Muscle of leg (tissue), 11 donors: Measurements from ENCODE around the gene ERN2. TPM values are rescaled to one million over a fixed set of nuclear protein-coding genes. Genes with fewer than 3 reads are reported as not detected.
"Not testable (repeated sequence)": the region's sequence is repeated elsewhere in the genome, so short reads cannot be mapped to it uniquely, and the experiment has no call there.

Experiments
- DNase-seq: peaks from one replicate; pipeline ENCODE4 v3.0.0; 2013
- H3K27ac ChIP-seq: one replicate; pipeline ENCODE4 v1.5.1; 2013; ENCODE audit warnings: mild to moderate bottlenecking, low read length, control low read depth
- H3K27me3 ChIP-seq: one replicate; pipeline ENCODE4 v1.6.1; 2013; ENCODE audit warnings: low read length; ENCODE audit not compliant: control insufficient read depth, insufficient read depth
- H3K36me3 ChIP-seq: one replicate; pipeline ENCODE4 v1.6.1; 2013; ENCODE audit warnings: low read length; ENCODE audit not compliant: control insufficient read depth, insufficient read depth
- H3K4me1 ChIP-seq: one replicate; pipeline ENCODE4 v1.6.1; 2013; ENCODE audit warnings: low read length; ENCODE audit not compliant: control insufficient read depth, insufficient read depth
- H3K4me3 ChIP-seq: one replicate; pipeline ENCODE4 v1.5.1; 2013; ENCODE audit warnings: low read length, control low read depth
- H3K9me3 ChIP-seq: replicated peaks from 2 replicates; pipeline ENCODE4 v1.6.1; 2013; ENCODE audit warnings: low read depth, low read length; ENCODE audit not compliant: control insufficient read depth
- WGBS: methylation state at CpG from one replicate; pipeline ENCODE4 v1.1.5; 2013; ENCODE audit warnings: missing lambda C conversion rate; ENCODE audit not compliant: insufficient coverage; 5-methylcytosine and 5-hydroxymethylcytosine counted together
- polyA plus RNA-seq, 8 donors: library from polyadenylated mRNA; unstranded; fragments of 120-200 nt; gene quantifications; one replicate each; pipeline versions ENCODE4 v1.2.1 to v1.2.3, GENCODE V29; 2013; ENCODE audit warnings: inconsistent platforms in 1 of 8, low replicate concordance in 1 of 8; ENCODE audit not compliant: insufficient read length in 8 of 8, insufficient read depth in 1 of 8
- total RNA-seq: library from RNA; stranded (reverse); fragments of 120-200 nt; gene quantifications from one replicate; pipeline ENCODE4 v1.2.4, GENCODE V29; 2013

Gene ERN2
- total and polyA plus RNA-seq, 9 donors: 0.04 to 0.28 (median 0.09) TPM

GRCh38 chr16:23724096-23724784 is 11.2 kb upstream of the ERN2 start:
- DNase-seq: no peak
- 83% methylated on average over 3 of the region's 8 CpGs for WGBS
- Histone ChIP-seq H3K36me3 (no peaks in the 10 kb centered on the region), H3K27me3 (no peaks in the 10 kb centered on the region), H3K27ac (no peak overlapping the region), H3K9me3 (no peaks in the 10 kb centered on the region), H3K4me1 (no peaks in the 10 kb centered on the region), H3K4me3 (no peak overlapping the region)

- not testable (repeated sequence) for H3K4me3 ChIP-seq, H3K27me3 ChIP-seq, H3K36me3 ChIP-seq, H3K9me3 ChIP-seq, H3K27ac ChIP-seq, DNase-seq, H3K4me1 ChIP-seq
- 80% methylated on average over 6 of the region's 9 CpGs for WGBS
Observed at GRCh38 chr16:23722613-23723240, 9.7 kb upstream of the ERN2 start.

GRCh38 chr16:23716484-23716883 is 3.5 kb upstream of the ERN2 start:
- Histone ChIP-seq H3K27ac (no peak overlapping the region), H3K9me3 (no peaks in the 10 kb centered on the region), H3K27me3 (peaks cover 29% of the 10 kb centered on the region), H3K4me3 (no peak overlapping the region), H3K4me1 (no peaks in the 10 kb centered on the region), H3K36me3 (no peaks in the 10 kb centered on the region)
- 90% methylated on average over 2 of the region's 5 CpGs for WGBS
- no peak for DNase-seq

- Histone ChIP-seq H3K27me3 (peaks cover 31% of the 10 kb centered on the region), H3K36me3 (no peaks in the 10 kb centered on the region), H3K9me3 (peaks cover 2% of the 10 kb centered on the region), H3K4me1 (no peaks in the 10 kb centered on the region), H3K27ac (no peak overlapping the region), H3K4me3 (no peak overlapping the region)
- no peak for DNase-seq
- no CpG with 5 or more reads among the region's 4 CpGs for WGBS
Observed at GRCh38 chr16:23711785-23712184, 1.2 kb downstream of the ERN2 start.

GRCh38 chr16:23710504-23710903 is 2.5 kb downstream of the ERN2 start:
- Histone ChIP-seq H3K9me3 (peaks cover 2% of the 10 kb centered on the region), H3K4me1 (no peaks in the 10 kb centered on the region), H3K4me3 (no peak overlapping the region), H3K27ac (no peak overlapping the region), H3K36me3 (no peaks in the 10 kb centered on the region), H3K27me3 (peaks cover 31% of the 10 kb centered on the region)
- 100% methylated on average over 3 of the region's 3 CpGs for whole genome bisulfite sequencing
- DNase-seq: no peak

- DNase-seq: no peak
- H3K9me3 ChIP-seq: peaks cover 2% of the 10 kb centered on the region
- H3K36me3 ChIP-seq: no peaks in the 10 kb centered on the region
- WGBS: 60% methylated on average over 1 of the region's 2 CpGs
- no peak overlapping the region for H3K4me3 ChIP-seq
- peaks cover 31% of the 10 kb centered on the region for H3K27me3 ChIP-seq
- H3K4me1 ChIP-seq: no peaks in the 10 kb centered on the region
- no peak overlapping the region for H3K27ac ChIP-seq
Observed at GRCh38 chr16:23710008-23710407, 3.0 kb downstream of the ERN2 start.

- Histone ChIP-seq H3K27me3 (peaks cover 30% of the 10 kb centered on the region), H3K36me3 (no peaks in the 10 kb centered on the region), H3K4me3 (no peak overlapping the region), H3K4me1 (no peaks in the 10 kb centered on the region), H3K27ac (no peak overlapping the region), H3K9me3 (peaks cover 2% of the 10 kb centered on the region)
- DNase-seq: no peak
Observed at GRCh38 chr16:23709536-23709935, 3.5 kb downstream of the ERN2 start.

- Histone ChIP-seq H3K36me3 (no peaks in the 10 kb centered on the region), H3K27ac (no peak overlapping the region), H3K9me3 (peaks cover 2% of the 10 kb centered on the region), H3K4me3 (no peak overlapping the region), H3K27me3 (peaks cover 2% of the 10 kb centered on the region), H3K4me1 (no peaks in the 10 kb centered on the region)
- no CpG with 5 or more reads among the region's 4 CpGs for WGBS
- no peak for DNase-seq
Observed at GRCh38 chr16:23706439-23706838, 6.6 kb downstream of the ERN2 start.

GRCh38 chr16:23705517-23705902 is 7.5 kb downstream of the ERN2 start:
- WGBS: 92% methylated on average over 1 of the region's 2 CpGs
- Histone ChIP-seq H3K27me3 (no peaks in the 10 kb centered on the region), H3K4me1 (no peaks in the 10 kb centered on the region), H3K4me3 (no peak overlapping the region), H3K9me3 (peaks cover 2% of the 10 kb centered on the region), H3K27ac (no peak overlapping the region), H3K36me3 (no peaks in the 10 kb centered on the region)
- no peak for DNase-seq

- no peaks in the 10 kb centered on the region for H3K4me1 ChIP-seq
- H3K36me3 ChIP-seq: no peaks in the 10 kb centered on the region
- DNase-seq: no peak
- no peaks in the 10 kb centered on the region for H3K27me3 ChIP-seq
- no peak overlapping the region for H3K4me3 ChIP-seq
- peaks cover 2% of the 10 kb centered on the region for H3K9me3 ChIP-seq
- 86% methylated on average over 22 of the region's 22 CpGs for WGBS
- no peak overlapping the region for H3K27ac ChIP-seq
Observed at GRCh38 chr16:23704772-23705516, 8.1 kb downstream of the ERN2 start.
